GM19238 (cell line): ENCODE data around the gene PRR5L.
A peak's percentile ranks its signal among the peaks of the same experiment; 100 is the strongest.
"Not testable (repeated sequence)": the region's sequence is repeated elsewhere in the genome, so short reads cannot be mapped to it uniquely, and the experiment has no call there.

Source experiments
- DNase-seq: peaks from one replicate; pipeline ENCODE4 v3.0.0; 2011; ENCODE audit warnings: low spot score; ENCODE audit not compliant: insufficient read length

The PRR5L gene

GRCh38 chr11:36492724-36493304 is 196.7 kb downstream of the PRR5L start:
- DNase-seq = no peak

GRCh38 chr11:36493332-36493731 is 197.2 kb downstream of the PRR5L start:
- no peak for DNase-seq

GRCh38 chr11:36498721-36499120 is 202.6 kb downstream of the PRR5L start:
- no peak for DNase-seq

GRCh38 chr11:36499315-36499714 is 203.2 kb downstream of the PRR5L start:
- no peak for DNase-seq

- DNase-seq = no peak
Measured at GRCh38 chr11:36500315-36500721, 204.2 kb downstream of the PRR5L start.

GRCh38 chr11:36501236-36501635 is 205.1 kb downstream of the PRR5L start:
- DNase-seq = no peak

GRCh38 chr11:36507824-36508489 is 211.9 kb downstream of the PRR5L start:
- DNase-seq = no peak

- DNase-seq = no peak
Measured at GRCh38 chr11:36508743-36509142, 212.7 kb downstream of the PRR5L start.

- no peak for DNase-seq
Measured at GRCh38 chr11:36509201-36509639, 213.1 kb downstream of the PRR5L start.

- DNase-seq = peak; percentile 88
Measured at GRCh38 chr11:36509694-36510593, 213.9 kb downstream of the PRR5L start, which contains the start of gene TRAF6. TSS of gene TRAF6 (minus strand) at chr11:36510272. CDS start at chr11:36501515, 8,757 bp downstream.

GRCh38 chr11:36510594-36510942 is 214.5 kb downstream of the PRR5L start:
- no peak for DNase-seq

- not testable (repeated sequence) for DNase-seq
Measured at GRCh38 chr11:36511062-36511461, 215.0 kb downstream of the PRR5L start.

GRCh38 chr11:36512016-36512415 is 215.9 kb downstream of the PRR5L start:
- no peak for DNase-seq

GRCh38 chr11:36513965-36514364 is 217.9 kb downstream of the PRR5L start:
- no peak for DNase-seq
